Ishikawa (cell line): ENCODE results near the gene GALNTL6.

Experiments
- CEBPB ChIP-seq: IDR thresholded peaks from 2 replicates; pipeline ENCODE4 v1.6.1; 2012
- EP300 ChIP-seq: IDR thresholded peaks from 2 replicates; pipeline ENCODE4 v1.6.1; 2012; ENCODE audit warnings: borderline replicate concordance
- FOXM1 ChIP-seq: IDR thresholded peaks from 2 replicates; pipeline ENCODE4 v1.6.1; 2012; ENCODE audit warnings: low read depth, borderline replicate concordance
- RAD21 ChIP-seq: IDR thresholded peaks from 2 replicates; pipeline ENCODE4 v1.6.1; 2012; ENCODE audit warnings: low read depth
- REST ChIP-seq: IDR thresholded peaks from 2 replicates; pipeline ENCODE4 v1.6.1; 2012; ENCODE audit warnings: low read depth, mild to moderate bottlenecking
- TAF1 ChIP-seq: IDR thresholded peaks from 2 replicates; pipeline ENCODE4 v1.6.1; 2012; ENCODE audit warnings: low read depth, mild to moderate bottlenecking

- TF ChIP-seq REST (no peak), CEBPB (no peak), FOXM1 (no peak), RAD21 (no peak), EP300 (no peak), TAF1 (no peak)
Measured at GRCh38 chr4:171849686-171850222, 36.5 kb downstream of the GALNTL6 start.
